ENCODE results near the gene TSSK6. TPM values are rescaled to one million over a fixed set of nuclear protein-coding genes. Genes with fewer than 3 reads are reported as not detected.

The TSSK6 gene
- total RNA-seq, 1 donor from 2014 or later = 0.77 TPM

DNA sequence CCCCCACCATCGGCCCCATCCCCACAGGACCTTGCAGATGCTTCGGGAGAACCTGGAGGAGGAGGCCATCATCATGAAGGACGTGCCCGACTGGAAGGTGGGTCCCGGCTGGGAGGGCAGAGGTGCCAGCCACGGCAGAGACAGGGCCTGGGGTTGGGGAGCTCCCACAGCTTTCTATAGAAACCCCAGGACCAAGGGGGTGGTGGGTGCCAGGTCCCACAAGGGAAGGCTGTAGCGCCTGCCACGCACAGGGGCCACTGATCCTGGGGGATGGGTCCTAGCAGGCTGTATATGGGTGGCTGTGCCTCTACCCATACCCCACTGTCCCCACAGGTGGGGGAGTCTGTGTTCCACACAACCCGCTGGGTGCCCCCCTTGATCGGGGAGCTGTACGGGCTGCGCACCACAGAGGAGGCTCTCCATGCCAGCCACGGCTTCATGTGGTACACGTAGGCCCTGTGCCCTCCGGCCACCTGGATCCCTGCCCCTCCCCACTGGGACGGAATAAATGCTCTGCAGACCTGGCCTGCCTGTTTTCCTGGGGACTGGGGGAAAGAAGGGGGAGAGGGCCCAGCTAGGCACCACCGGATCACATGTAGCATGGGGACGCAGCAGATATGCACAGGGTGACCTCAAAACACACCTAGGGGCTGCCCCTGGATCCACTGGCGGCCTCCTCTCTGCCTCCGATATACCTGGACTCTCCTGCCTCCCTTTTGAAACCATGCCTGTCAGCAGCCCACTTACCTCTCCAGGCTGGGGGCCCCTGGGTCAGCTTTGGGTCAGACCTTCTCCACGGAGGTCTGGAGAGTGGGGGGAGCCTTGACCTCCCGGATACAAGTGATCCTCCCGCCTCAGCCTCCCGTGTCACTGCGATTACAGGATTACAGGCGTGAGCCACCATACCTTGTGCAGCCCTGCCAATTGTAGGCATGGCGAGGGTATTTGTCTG, 12.6 kb upstream of the TSSK6 start:
- Histone ChIP-seq H3K27me3 (ENCODE audit: low read depth) (no peaks in the 10 kb centered on the region), H3K4me3 (no peak overlapping the region), H3K9me3 (replicated peaks) (no peaks in the 10 kb centered on the region), H3K27ac (replicated peaks) (no peak overlapping the region), H3K36me3 (peaks cover 36% of the 10 kb centered on the region), H3K4me1 (peaks cover 57% of the 10 kb centered on the region)
- intact Hi-C loops (cut with micrococcal nuclease) = no loop called here
- no peak for DNase-seq
- TF ChIP-seq, protein P1, sequence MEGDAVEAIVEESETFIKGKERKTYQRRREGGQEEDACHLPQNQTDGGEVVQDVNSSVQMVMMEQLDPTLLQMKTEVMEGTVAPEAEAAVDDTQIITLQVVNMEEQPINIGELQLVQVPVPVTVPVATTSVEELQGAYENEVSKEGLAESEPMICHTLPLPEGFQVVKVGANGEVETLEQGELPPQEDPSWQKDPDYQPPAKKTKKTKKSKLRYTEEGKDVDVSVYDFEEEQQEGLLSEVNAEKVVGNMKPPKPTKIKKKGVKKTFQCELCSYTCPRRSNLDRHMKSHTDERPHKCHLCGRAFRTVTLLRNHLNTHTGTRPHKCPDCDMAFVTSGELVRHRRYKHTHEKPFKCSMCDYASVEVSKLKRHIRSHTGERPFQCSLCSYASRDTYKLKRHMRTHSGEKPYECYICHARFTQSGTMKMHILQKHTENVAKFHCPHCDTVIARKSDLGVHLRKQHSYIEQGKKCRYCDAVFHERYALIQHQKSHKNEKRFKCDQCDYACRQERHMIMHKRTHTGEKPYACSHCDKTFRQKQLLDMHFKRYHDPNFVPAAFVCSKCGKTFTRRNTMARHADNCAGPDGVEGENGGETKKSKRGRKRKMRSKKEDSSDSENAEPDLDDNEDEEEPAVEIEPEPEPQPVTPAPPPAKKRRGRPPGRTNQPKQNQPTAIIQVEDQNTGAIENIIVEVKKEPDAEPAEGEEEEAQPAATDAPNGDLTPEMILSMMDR (IDR thresholded peaks at IDR 0.05; ENCODE audit: borderline replicate concordance) = no peak

DNA sequence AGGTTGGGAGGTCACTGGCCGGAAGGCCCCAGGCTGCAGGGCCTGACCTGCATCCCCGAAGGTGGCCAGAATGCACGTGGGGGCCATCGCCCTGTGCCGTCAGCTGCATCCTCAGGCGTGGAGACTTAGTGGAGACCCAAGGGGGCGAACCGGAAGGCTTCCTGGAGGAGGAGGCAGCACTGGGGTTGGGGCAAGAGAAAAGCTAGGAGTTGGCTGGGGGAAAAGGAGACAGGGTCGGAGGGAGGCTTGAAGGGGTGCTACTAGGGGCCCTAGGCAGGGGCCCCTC, 12.0 kb upstream of the TSSK6 start:
- Histone ChIP-seq H3K9me3 (replicated peaks) (no peaks in the 10 kb centered on the region), H3K36me3 (peaks cover 36% of the 10 kb centered on the region), H3K27ac (replicated peaks) (no peak overlapping the region), H3K27me3 (ENCODE audit: low read depth) (no peaks in the 10 kb centered on the region), H3K4me3 (no peak overlapping the region), H3K4me1 (peaks cover 59% of the 10 kb centered on the region)
- no peak for DNase-seq
- TF ChIP-seq, protein P1 (IDR thresholded peaks at IDR 0.05; ENCODE audit: borderline replicate concordance) = no peak
- intact Hi-C loops (cut with micrococcal nuclease) = no loop called here

DNA sequence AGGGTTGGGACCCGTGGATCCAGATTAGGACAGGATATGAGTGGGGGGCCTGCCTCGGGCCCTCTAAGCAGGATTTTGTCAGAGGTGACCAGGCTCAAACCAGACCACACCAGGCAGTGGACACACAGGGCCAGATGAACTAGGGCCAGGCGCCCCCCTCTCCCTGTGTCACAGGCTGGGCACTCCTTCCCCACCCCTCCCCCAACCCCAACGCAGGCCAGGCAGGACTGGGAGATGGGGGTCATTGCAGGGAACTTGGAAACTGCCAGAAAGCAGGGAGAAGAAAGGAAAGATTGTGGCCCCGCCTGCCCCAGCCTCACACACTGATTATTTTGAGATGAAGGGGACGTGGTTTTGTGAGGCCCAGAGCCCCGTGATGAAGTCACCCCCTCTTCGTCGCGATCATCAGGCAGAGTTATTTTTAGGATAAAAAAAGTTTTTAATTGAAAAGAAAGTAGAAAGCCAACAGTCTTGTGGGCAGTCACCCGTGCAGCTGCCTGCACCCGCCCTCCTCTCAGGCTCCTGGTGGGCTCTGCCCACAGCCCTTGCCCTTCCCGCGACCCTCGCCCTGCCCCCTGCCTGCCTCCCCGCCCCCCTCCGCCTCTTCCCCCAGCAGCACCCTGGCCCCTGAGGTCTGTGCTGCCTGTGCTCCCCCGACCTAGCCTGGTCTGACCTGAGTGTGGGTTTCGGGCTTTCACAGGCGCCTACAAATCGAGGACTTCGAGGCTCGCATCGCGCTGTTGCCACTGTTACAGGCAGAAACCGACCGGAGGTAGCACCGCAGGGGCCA, 11.4 kb upstream of the TSSK6 start:
- Histone ChIP-seq H3K4me3 (no peak overlapping the region), H3K9me3 (replicated peaks) (no peaks in the 10 kb centered on the region), H3K4me1 (peaks cover 54% of the 10 kb centered on the region), H3K27ac (replicated peaks) (no peak overlapping the region), H3K36me3 (peaks cover 36% of the 10 kb centered on the region), H3K27me3 (ENCODE audit: low read depth) (no peaks in the 10 kb centered on the region)
- DNase-seq = no peak
- intact Hi-C loops (cut with micrococcal nuclease) = no loop called here
- TF ChIP-seq, protein P1 (IDR thresholded peaks at IDR 0.05; ENCODE audit: borderline replicate concordance) = no peak

DNA sequence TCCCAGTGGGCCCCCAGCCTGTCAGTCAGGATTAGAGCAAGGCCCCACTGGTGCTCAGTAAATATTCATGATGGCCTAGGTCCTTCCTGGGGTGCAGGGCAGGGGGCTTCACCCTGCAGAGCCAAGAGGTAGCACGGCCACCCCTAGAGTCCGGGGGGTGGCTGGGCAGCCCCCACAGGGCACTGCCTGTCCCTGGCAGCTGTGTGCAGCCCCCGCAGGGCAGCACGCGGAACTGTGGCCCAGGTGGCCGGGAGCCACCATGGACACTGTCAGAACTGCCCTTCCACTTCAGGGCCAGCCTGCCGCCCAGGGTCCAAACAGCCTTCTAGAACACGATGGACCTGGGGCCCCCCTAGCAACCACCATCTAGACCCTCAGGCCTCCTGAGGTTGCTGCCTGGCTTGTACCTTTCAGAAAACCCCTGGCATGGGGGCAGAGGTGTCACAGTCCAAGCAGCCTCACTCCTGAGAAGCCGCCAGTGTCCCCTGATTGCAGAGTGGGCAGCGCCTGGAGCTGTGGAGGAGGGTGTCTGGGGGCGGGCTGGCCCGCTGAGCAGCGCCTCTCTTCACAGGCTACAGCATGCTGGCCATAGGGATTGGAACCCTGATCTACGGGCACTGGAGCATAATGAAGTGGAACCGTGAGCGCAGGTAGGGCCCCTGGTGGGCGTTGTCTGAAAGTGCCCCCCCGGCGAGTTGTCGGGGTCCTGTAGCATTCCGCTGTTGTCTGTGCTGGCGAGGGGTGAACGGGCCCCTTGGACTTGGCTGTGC, 10.4 kb upstream of the TSSK6 start:
- H3K4me1 ChIP-seq = peaks cover 57% of the 10 kb centered on the region
- peaks cover 38% of the 10 kb centered on the region for H3K36me3 ChIP-seq
- H3K4me3 ChIP-seq = no peak overlapping the region
- no peak for DNase-seq
- intact Hi-C loops (cut with micrococcal nuclease) = no loop called here
- no peaks in the 10 kb centered on the region for H3K9me3 ChIP-seq (replicated peaks)
- no peak overlapping the region for H3K27ac ChIP-seq (replicated peaks)
- TF ChIP-seq, protein P1 (IDR thresholded peaks at IDR 0.05; ENCODE audit: borderline replicate concordance) = no peak
- H3K27me3 ChIP-seq (ENCODE audit: low read depth) = no peaks in the 10 kb centered on the region

DNA sequence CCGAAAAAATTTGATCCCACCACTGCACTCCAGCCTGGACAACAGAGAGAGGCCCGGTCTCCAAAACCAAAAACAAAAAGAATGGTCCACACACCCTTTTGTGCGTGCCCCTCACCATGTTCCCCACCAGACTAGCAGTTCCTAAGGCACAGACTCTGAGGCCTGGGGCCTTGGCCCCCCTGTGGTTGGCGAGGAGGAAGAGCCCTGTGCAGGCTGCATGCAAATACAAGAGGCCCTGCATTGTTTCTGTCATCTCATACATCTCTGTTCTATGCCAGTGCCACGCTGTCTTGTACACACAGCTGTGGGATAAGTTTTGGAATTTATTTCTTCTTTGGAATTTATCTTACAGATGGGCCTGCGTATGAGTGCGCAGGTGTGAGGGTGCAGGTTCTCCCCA, 8.7 kb upstream of the TSSK6 start:
- H3K4me1 ChIP-seq = peaks cover 70% of the 10 kb centered on the region
- H3K4me3 ChIP-seq = no peak overlapping the region
- intact Hi-C loops (cut with micrococcal nuclease) = no loop called here
- no peak overlapping the region for H3K27ac ChIP-seq (replicated peaks)
- H3K9me3 ChIP-seq (replicated peaks) = no peaks in the 10 kb centered on the region
- peaks cover 56% of the 10 kb centered on the region for H3K36me3 ChIP-seq
- DNase-seq = no peak
- H3K27me3 ChIP-seq (ENCODE audit: low read depth) = no peaks in the 10 kb centered on the region
- TF ChIP-seq, protein P1 (IDR thresholded peaks at IDR 0.05; ENCODE audit: borderline replicate concordance) = no peak

All from left ventricle myocardium inferior (tissue), 1 donor.